AG10803 (cell line): ENCODE data around the gene ACAP3.

Source experiments
- DNase-seq: peaks from one replicate; pipeline ENCODE4 v3.0.0; 2010; ENCODE audit warnings: low read depth
- H3K4me3 ChIP-seq: 2 replicates; pipeline ENCODE4 v1.5.1; 2011; ENCODE audit warnings: mild to moderate bottlenecking, low read length, control low read depth
- TF ChIP-seq, protein P1 (sequence below): conservative IDR thresholded peaks from 2 replicates; pipeline ENCODE4 v1.5.1; 2011; ENCODE audit warnings: mild to moderate bottlenecking, low read length, control low read depth, inconsistent platforms

ACAP3 gene

DNA sequence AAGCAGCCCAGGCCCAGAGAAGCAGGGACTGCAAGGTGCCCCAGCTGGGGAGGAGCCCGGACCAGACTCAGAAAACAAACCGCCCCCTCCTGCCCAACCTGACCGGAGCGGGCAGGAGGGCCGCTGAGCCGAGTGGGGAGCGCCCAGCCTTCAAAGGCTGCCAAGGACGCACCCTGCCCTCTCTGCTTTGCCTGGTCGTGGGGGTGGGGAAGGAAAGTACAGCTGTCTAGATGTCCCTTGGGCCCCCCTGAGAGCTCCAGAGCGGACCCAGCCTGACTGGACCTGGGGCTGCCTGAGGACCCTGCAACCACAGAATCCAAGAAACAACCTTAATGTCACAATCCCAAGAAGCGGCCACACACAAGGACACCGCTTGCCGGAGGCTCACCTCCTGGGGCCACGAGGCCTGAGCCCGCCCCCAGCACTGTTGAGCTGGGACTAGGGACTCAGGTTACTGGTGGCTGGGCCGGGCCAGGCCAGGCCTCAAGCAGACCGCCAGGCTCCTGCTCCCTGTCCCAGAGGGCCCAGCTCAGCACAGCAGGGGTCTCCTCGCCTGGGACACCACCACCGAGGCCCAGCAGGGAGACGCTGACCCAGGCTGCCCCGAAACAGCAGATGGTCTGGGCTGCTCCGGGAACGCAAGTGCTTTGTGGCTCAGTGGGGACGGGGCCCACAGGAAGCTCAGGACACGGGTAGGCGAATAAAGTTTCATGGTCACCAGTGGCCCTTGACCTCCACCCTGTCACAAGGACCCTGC is 40.1 kb upstream of the ACAP3 start:
- TF ChIP-seq, protein P1, sequence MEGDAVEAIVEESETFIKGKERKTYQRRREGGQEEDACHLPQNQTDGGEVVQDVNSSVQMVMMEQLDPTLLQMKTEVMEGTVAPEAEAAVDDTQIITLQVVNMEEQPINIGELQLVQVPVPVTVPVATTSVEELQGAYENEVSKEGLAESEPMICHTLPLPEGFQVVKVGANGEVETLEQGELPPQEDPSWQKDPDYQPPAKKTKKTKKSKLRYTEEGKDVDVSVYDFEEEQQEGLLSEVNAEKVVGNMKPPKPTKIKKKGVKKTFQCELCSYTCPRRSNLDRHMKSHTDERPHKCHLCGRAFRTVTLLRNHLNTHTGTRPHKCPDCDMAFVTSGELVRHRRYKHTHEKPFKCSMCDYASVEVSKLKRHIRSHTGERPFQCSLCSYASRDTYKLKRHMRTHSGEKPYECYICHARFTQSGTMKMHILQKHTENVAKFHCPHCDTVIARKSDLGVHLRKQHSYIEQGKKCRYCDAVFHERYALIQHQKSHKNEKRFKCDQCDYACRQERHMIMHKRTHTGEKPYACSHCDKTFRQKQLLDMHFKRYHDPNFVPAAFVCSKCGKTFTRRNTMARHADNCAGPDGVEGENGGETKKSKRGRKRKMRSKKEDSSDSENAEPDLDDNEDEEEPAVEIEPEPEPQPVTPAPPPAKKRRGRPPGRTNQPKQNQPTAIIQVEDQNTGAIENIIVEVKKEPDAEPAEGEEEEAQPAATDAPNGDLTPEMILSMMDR, result no peak
- no peak for DNase-seq
- peak overlapping the region; percentile 75 for H3K4me3 ChIP-seq

DNA sequence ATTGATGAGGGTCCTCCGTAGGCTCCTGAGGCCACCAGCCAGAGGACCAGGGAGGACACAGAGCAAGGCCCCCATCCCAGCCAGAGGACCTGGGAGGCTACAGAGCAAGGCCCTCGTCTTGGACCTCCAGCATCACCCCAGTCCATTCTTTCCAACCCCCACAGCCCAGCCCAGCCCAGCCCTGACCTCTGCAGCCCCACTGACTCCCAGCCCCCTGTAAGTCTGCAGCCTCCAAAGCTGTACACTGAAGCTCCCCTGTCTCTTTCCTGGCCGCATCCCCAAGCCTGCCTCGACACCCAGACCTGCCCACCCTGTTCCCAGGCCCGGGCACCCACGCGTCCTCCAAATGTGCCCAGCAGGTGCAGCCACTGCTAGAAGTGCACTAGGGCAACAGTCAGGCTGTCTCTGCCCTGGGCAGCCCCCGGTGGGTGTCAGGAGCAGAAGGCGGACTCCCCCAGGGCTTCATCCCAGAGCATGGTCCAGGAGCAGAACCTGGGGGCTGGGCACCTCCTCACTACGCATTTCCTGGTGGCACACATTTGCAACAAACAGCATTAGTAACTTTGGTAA is 39.4 kb upstream of the ACAP3 start:
- DNase-seq, result no peak
- peak overlapping the region; percentile 75 for H3K4me3 ChIP-seq
- TF ChIP-seq, protein P1, result no peak

DNA sequence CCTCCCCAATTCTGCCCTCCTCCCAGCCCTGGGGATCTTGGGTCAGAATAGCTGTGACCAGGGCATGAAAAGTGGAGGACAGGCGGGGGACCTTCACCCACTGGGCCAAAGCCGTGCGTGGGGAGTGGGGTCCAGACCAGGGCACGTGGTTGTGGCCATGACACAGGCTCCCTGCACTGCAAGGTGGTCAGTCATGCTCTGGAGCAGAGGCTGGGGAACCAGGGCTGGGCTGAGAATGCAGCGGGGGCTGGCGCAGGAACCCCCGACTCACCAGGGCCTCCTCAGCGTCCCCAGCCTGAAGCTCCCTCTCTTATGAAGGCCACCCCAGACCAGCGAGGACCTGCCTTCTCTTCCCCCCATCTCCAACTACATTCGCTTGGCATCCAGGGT is 38.8 kb upstream of the ACAP3 start:
- no peak for DNase-seq
- TF ChIP-seq, protein P1, result no peak
- H3K4me3 ChIP-seq, result no peak overlapping the region; the same call in 1 of the 2 replicates

DNA sequence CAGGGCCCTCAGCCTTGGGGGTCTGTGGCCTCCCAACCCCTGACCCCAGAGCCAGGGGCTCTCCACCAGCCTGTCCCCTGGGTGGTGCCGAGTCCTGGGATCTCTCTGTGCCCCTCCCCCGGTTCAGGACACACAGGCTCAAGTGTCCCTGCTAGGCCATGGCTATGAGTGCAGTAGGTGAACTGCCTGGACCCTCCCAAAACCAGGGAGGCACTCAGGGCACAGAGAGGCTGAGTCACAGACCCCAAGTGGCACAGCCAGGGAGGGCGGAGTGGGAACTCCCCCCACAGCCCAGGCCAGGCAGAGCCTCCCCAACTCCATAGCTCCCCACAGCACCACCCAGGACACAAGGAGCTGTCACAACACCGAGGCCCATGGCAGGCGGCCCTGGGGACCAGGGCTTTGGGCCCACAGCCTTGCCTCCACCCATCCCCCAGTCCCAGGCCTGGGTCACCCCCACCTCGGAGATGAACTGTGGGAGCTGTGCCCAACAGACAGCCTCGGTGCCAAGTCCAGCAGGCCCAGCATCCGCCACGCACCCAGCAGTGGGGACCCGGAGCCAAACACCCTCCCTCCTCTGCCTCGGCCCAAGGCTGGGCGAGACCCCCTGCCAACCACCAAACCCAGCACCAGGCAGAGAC is 38.2 kb upstream of the ACAP3 start:
- TF ChIP-seq, protein P1, result no peak
- H3K4me3 ChIP-seq, result peak overlapping the region; percentile 12
- no peak for DNase-seq

DNA sequence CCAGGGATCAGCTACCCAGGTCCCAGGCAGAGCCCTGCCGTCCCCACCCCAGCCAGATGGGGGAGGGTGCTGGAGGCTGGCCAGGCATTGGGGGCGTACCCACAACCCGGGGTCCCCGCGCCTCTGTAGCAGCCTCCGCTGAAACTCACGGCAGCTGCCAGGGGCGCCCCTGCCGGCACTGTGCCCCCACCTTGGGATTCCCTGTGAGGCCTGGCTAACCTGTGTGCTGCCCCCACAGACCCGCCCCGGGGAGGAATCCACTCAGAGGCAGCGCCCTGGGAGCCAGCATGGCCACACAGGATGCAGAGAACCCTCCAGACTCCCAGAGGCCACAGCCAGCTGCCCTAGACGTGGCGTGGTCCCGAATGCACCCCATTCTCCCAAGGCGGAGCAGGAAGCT is 37.7 kb upstream of the ACAP3 start:
- no peak overlapping the region for H3K4me3 ChIP-seq
- TF ChIP-seq, protein P1, result no peak
- no peak for DNase-seq

DNA sequence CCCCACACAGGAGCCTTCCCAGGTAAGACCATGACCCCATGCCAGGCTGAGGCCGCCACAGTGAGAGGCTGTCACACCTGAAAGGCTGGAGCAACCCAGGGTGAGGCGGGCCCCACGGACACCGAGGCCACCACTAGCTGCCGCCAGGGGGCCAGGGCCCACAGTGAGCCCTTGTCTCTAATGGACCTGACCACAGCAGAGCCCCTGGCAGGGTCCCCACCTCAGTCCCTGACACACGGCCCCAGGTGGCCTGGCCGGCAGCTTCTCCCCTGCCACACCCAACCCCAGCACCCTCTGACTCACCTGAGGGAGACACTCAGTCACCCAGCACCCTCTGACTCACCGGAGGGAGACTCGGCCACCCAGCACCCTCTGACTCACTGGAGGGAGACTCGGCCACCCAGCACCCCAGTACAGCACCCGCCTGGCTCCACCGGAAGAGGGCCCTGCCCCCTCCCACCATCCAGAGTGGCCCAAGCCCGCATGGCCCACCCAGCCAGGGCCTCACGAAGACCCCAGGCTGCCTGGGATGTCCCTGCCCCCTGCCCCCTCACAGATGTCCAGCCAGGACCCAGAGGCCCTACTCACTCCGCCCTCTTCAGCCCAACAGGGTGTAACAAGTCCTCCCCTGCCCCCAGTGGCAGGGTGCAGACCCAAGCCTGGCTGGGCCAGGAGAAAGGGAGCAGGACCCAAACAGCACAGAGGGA is 37.1 kb upstream of the ACAP3 start:
- no peak overlapping the region for H3K4me3 ChIP-seq
- peak; percentile 56 for DNase-seq
- TF ChIP-seq, protein P1, result peak; percentile 46
